WERI-Rb-1 (cell line): ENCODE results near the gene SLC9A4.
"Not testable (repeated sequence)": the region's sequence is repeated elsewhere in the genome, so short reads cannot be mapped to it uniquely, and the experiment has no call there.

ENCODE experiments used
- DNase-seq: peaks from one replicate; pipeline ENCODE4 v3.0.0-alpha.2; 2020
- H3K27ac ChIP-seq: fragments of 250-450 bp; sonication (Bioruptor Pico); 2 replicates; pipeline ENCODE4 v1.5.1; 2020; ENCODE audit warnings: mild to moderate bottlenecking, moderate library complexity
- H3K27me3 ChIP-seq: fragments of 250-450 bp; sonication (Bioruptor Pico); 2 replicates; pipeline ENCODE4 v1.5.1; 2021; ENCODE audit warnings: mild to moderate bottlenecking, low read depth, moderate library complexity; ENCODE audit not compliant: insufficient read depth, severe bottlenecking
- H3K36me3 ChIP-seq: fragments of 250-450 bp; sonication (Bioruptor Pico); 2 replicates; pipeline ENCODE4 v1.5.1; 2020; ENCODE audit warnings: mild to moderate bottlenecking, moderate library complexity
- H3K4me3 ChIP-seq: 2 replicates; pipeline ENCODE4 v1.5.1; 2011; ENCODE audit warnings: low read depth, mild to moderate bottlenecking, control low read depth, low read length
- H3K9me3 ChIP-seq: fragments of 250-450 bp; sonication (Bioruptor Pico); 2 replicates; pipeline ENCODE4 v1.5.1; 2021; ENCODE audit warnings: mild to moderate bottlenecking, moderate library complexity; ENCODE audit not compliant: severe bottlenecking
- TF ChIP-seq, protein P1 (sequence below): IDR thresholded peaks from 2 replicates; pipeline ENCODE4 v1.5.1; 2011; ENCODE audit warnings: low read depth, mild to moderate bottlenecking, control low read depth, inconsistent platforms, low read length

SLC9A4 gene

DNA sequence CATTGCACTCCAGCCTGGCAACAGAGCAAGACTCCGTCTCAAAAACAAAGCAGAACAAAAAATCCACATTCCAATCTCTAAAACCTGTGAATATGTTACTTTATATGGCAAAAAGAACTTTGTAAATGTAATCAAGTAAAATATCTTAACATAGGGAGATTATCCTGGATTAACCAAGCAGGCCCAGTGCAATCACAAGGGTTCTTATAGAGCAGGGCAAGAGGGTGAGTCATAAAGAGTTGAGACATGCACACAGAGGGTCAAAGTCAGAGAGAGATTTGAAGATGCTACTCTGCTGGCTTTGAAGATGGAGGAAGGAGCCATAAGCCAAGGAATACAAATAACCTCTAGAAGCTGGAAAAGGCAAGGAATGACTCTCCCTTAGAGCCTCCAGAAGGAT is 85.4 kb downstream of the SLC9A4 start:
- Histone ChIP-seq H3K27me3 (peaks cover 58% of the 10 kb centered on the region), H3K27ac (no peak overlapping the region), H3K36me3 (no peaks in the 10 kb centered on the region), H3K9me3 (no peaks in the 10 kb centered on the region), H3K4me3 (no peak overlapping the region)
- TF ChIP-seq, protein P1, sequence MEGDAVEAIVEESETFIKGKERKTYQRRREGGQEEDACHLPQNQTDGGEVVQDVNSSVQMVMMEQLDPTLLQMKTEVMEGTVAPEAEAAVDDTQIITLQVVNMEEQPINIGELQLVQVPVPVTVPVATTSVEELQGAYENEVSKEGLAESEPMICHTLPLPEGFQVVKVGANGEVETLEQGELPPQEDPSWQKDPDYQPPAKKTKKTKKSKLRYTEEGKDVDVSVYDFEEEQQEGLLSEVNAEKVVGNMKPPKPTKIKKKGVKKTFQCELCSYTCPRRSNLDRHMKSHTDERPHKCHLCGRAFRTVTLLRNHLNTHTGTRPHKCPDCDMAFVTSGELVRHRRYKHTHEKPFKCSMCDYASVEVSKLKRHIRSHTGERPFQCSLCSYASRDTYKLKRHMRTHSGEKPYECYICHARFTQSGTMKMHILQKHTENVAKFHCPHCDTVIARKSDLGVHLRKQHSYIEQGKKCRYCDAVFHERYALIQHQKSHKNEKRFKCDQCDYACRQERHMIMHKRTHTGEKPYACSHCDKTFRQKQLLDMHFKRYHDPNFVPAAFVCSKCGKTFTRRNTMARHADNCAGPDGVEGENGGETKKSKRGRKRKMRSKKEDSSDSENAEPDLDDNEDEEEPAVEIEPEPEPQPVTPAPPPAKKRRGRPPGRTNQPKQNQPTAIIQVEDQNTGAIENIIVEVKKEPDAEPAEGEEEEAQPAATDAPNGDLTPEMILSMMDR: no peak
- no peak for DNase-seq

DNA sequence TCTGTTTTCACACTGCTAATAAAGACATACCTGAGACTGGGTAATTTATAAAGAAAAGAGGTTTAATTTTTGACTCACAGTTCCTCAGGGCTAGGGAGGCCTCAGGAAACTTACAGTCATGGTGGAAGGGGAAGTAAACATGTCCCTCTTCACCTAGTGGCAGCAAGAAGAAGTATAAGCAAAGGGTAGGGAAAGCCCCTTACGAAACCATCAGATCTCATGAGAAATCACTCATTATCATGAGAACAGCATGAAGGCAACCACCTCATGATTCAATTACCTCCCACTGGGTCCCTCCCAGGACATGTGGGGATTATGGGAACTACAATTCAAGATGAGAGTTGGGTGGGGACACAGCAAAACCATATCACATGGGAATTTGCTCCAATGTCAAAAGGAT is 89.5 kb downstream of the SLC9A4 start:
- not testable (repeated sequence) for H3K36me3 ChIP-seq, H3K27ac ChIP-seq, H3K4me3 ChIP-seq, DNase-seq, H3K9me3 ChIP-seq
- H3K27me3 ChIP-seq: peaks cover 50% of the 10 kb centered on the region

DNA sequence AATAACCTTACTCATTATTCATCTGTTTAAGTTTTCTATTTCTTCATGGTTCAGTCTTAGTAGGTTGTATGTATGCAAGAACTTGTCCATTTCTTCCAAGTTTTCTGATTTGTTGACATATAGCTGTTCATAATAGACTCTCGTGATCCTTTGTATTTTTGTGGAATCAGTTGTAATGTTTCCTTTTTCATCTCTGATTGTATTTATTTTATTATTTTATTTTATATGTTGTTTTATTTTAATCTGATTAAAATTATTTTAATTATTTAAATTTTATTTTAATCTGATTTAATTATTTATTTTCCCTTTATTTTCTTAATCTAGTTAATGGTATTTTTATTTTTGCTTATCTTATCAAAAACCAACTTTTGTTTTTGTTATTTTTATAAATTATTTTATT is 102.9 kb downstream of the SLC9A4 start:
- no peaks in the 10 kb centered on the region for H3K36me3 ChIP-seq
- peaks cover 22% of the 10 kb centered on the region for H3K27me3 ChIP-seq
- H3K9me3 ChIP-seq: no peaks in the 10 kb centered on the region
- no peak overlapping the region for H3K4me3 ChIP-seq
- TF ChIP-seq, protein P1: no peak
- H3K27ac ChIP-seq: no peak overlapping the region
- no peak for DNase-seq

DNA sequence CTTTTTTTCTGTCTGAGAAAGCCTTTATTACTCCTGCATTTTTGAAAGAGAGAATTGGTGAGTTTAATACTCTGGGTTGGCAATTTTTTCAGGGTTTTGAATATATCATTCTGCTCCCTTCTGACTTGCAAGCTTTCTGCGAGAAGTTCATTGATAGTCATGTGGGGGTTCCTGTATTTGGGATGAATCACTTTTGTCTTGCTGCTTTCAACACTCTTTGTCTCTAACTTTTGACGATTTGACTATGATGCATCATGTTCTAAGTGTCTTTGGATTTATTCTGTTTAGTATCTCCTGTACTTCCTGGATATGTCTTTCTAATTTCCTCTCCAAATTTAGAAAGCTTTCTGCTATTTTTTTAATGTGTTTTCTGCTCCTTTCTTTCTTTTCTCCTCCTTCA is 105.3 kb downstream of the SLC9A4 start:
- Histone ChIP-seq H3K27me3 (peaks cover 21% of the 10 kb centered on the region), H3K36me3 (no peaks in the 10 kb centered on the region), H3K9me3 (no peaks in the 10 kb centered on the region), H3K27ac (no peak overlapping the region), H3K4me3 (no peak overlapping the region)
- TF ChIP-seq, protein P1: no peak
- DNase-seq: no peak

DNA sequence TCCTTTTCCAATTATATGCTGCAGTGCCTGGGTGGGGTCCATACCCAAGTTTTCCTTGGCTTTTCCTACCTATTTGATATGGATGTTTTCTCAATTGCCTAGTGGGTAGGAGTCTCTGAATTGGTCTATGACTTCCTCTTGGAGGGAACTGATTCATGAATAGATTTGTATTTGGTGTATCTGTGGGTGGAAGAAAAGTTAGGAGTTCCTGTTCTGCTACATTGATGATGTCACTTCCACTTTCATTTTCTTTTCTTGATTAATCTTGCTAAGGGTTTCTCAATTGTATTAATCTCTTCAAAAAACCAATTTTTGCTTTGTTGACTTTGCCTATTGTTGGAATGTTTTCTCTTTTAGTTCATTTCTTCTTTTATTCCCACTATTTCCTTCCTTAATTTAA is 108.9 kb downstream of the SLC9A4 start:
- no peak overlapping the region for H3K4me3 ChIP-seq
- TF ChIP-seq, protein P1: no peak
- no peak for DNase-seq

DNA sequence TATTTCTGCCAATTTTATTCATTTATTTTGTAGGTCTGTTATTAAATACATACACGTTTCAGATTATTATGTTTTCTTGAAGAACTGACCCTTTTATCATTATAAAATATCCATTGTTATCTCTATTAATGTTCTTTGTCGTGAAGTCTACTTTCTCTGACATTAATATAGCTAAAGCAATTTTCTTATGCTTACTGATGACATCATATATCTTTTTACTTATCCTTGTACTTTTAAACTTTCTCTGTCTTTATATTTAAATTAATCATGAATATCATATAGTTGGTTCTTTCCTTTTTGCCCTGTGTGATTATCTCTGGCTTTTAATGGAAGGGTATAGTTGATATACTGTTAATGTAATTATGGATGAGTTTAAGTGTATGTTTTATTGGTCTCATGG is 109.8 kb downstream of the SLC9A4 start:
- Histone ChIP-seq H3K27me3 (peaks cover 49% of the 10 kb centered on the region), H3K36me3 (no peaks in the 10 kb centered on the region), H3K9me3 (no peaks in the 10 kb centered on the region), H3K4me3 (no peak overlapping the region), H3K27ac (no peak overlapping the region)
- TF ChIP-seq, protein P1: no peak
- DNase-seq: no peak

More for the DNA sequence above, 108.9 kb downstream of the SLC9A4 start:
- Histone ChIP-seq H3K27ac (no peak overlapping the region), H3K9me3 (no peaks in the 10 kb centered on the region), H3K27me3 (peaks cover 41% of the 10 kb centered on the region), H3K36me3 (no peaks in the 10 kb centered on the region)
